Uterus (tissue), 2 donors: ENCODE data around the gene APBB3.

ENCODE experiments used
- POLR2A ChIP-seq, 2 donors: fragments of 450-650 bp; IDR thresholded peaks; one replicate each; pipeline ENCODE4 v1.6.1; 2016; ENCODE audit warnings: antibody characterized with exemption in 2 of 2, mild to moderate bottlenecking in 1 of 2, moderate library complexity in 1 of 2
- TF ChIP-seq, protein P1 (sequence below), 4 experiments: fragments of 200-600 bp in 2 of 4; fragments of 450-650 bp in 2 of 4; sonication (generic) in 2 of 4; IDR thresholded peaks; one replicate each; pipeline ENCODE4 v1.5.1; 2016 to 2019; ENCODE audit warnings: antibody characterized with exemption in 4 of 4, mild to moderate bottlenecking in 2 of 4, moderate library complexity in 1 of 4

DNA sequence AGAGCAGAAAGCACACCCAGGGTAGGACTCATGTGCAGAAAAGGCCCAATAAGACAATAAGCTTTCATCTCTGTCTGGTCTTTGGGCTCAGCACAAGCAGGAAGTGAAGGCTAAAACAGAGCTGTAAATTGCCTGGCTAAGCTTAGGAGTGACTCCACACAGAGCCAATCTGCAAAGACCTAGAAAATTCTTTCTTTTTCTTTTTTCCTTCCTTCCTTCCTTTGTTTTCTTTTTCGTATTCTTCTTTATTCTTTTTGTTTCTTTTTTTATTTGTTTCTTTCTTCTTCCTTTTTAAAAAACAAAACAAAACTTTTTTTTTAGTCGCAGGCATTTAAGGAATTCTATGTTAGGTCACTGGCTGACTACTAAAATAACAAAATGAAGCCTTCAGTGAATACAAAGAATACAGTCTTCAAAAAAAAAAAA is 12.4 kb upstream of the APBB3 start:
- TF ChIP-seq, protein P1, sequence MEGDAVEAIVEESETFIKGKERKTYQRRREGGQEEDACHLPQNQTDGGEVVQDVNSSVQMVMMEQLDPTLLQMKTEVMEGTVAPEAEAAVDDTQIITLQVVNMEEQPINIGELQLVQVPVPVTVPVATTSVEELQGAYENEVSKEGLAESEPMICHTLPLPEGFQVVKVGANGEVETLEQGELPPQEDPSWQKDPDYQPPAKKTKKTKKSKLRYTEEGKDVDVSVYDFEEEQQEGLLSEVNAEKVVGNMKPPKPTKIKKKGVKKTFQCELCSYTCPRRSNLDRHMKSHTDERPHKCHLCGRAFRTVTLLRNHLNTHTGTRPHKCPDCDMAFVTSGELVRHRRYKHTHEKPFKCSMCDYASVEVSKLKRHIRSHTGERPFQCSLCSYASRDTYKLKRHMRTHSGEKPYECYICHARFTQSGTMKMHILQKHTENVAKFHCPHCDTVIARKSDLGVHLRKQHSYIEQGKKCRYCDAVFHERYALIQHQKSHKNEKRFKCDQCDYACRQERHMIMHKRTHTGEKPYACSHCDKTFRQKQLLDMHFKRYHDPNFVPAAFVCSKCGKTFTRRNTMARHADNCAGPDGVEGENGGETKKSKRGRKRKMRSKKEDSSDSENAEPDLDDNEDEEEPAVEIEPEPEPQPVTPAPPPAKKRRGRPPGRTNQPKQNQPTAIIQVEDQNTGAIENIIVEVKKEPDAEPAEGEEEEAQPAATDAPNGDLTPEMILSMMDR (IDR thresholded peaks at IDR 0.05) = no peak
- no peak for TF ChIP-seq POLR2A (IDR thresholded peaks at IDR 0.05)
